H1 (cell line): ENCODE results near the gene LTN1. TPM values are rescaled to one million over a fixed set of nuclear protein-coding genes. Genes with fewer than 3 reads are reported as not detected.

ENCODE experiments used
- BACH1 ChIP-seq: IDR thresholded peaks from 2 replicates; pipeline ENCODE4 v1.6.1; 2012; ENCODE audit warnings: low read length, improper control_type of control experiment
- BRCA1 ChIP-seq: IDR thresholded peaks from 2 replicates; pipeline ENCODE4 v1.6.1; 2012; ENCODE audit warnings: low read depth, low read length, improper control_type of control experiment
- CHD7 ChIP-seq: fragments of 300-600 bp; sonication (generic); IDR thresholded peaks from 2 replicates; pipeline ENCODE4 v1.7.1; 2012; ENCODE audit warnings: low read length, moderate library complexity, mild to moderate bottlenecking, inconsistent platforms; ENCODE audit not compliant: insufficient replicate concordance
- KDM5A ChIP-seq: fragments of 200-600 bp; IDR thresholded peaks from 2 replicates; pipeline ENCODE4 v1.7.1; 2012; ENCODE audit warnings: mild to moderate bottlenecking, low read length, inconsistent platforms, mixed read lengths
- MAFK ChIP-seq: IDR thresholded peaks from 2 replicates; pipeline ENCODE4 v1.6.1; 2012; ENCODE audit warnings: low read depth, mild to moderate bottlenecking, improper control_type of control experiment, low read length
- NANOG ChIP-seq: IDR thresholded peaks from 2 replicates; pipeline ENCODE4 v1.6.1; 2011; ENCODE audit warnings: low read length, low read depth, mild to moderate bottlenecking, inconsistent platforms; ENCODE audit not compliant: insufficient read depth, poor library complexity, severe bottlenecking
- RFX5 ChIP-seq: IDR thresholded peaks from 2 replicates; pipeline ENCODE4 v1.6.1; 2011; ENCODE audit warnings: low read depth, low read length, improper control_type of control experiment, borderline replicate concordance
- SIRT6 ChIP-seq: IDR thresholded peaks from one replicate; pipeline ENCODE4 v1.7.1; 2012; ENCODE audit warnings: low read length, inconsistent platforms
- SP1 ChIP-seq: IDR thresholded peaks from 2 replicates; pipeline ENCODE4 v1.6.1; 2011; ENCODE audit warnings: low read depth, low read length
- SRF ChIP-seq: IDR thresholded peaks from 2 replicates; pipeline ENCODE4 v1.6.1; 2011; ENCODE audit warnings: mild to moderate bottlenecking, low read depth, low read length, moderate library complexity
- TBP ChIP-seq: IDR thresholded peaks from 2 replicates; pipeline ENCODE4 v1.6.1; 2011; ENCODE audit warnings: low read depth, low read length, improper control_type of control experiment
- polyA plus RNA-seq, 7 experiments: library from polyadenylated mRNA; depleted of rRNA in 3 of 7; stranded (reverse) in 5 of 7; unstranded in 2 of 7; fragments of >200 nt in 5 of 7; fragments of 200-250 nt in 2 of 7; gene quantifications; 1 replicate in 5 of 7; 2 replicates in 1 of 7; 4 replicates in 1 of 7; pipeline versions ENCODE4 v1.2.1 to v1.2.3, GENCODE V29; 2011 to 2013; ENCODE audit warnings: missing spikeins in 2 of 7, mixed read lengths in 2 of 7
- total RNA-seq: library from RNA; stranded (reverse); fragmentation: NEBNext Ultra II Directional; extraction: Animal tissue kit (Norgen Biotek cat#: 25700); gene quantifications from 2 replicates; pipeline ENCODE4 v1.2.1, GENCODE V29; 2021

Gene LTN1
- total and polyA plus RNA-seq, 2 of the 8 experiments (the other 6 are each of a cell fraction or from before 2014, with no cell fraction given) = 3.2 to 23.5 TPM

DNA sequence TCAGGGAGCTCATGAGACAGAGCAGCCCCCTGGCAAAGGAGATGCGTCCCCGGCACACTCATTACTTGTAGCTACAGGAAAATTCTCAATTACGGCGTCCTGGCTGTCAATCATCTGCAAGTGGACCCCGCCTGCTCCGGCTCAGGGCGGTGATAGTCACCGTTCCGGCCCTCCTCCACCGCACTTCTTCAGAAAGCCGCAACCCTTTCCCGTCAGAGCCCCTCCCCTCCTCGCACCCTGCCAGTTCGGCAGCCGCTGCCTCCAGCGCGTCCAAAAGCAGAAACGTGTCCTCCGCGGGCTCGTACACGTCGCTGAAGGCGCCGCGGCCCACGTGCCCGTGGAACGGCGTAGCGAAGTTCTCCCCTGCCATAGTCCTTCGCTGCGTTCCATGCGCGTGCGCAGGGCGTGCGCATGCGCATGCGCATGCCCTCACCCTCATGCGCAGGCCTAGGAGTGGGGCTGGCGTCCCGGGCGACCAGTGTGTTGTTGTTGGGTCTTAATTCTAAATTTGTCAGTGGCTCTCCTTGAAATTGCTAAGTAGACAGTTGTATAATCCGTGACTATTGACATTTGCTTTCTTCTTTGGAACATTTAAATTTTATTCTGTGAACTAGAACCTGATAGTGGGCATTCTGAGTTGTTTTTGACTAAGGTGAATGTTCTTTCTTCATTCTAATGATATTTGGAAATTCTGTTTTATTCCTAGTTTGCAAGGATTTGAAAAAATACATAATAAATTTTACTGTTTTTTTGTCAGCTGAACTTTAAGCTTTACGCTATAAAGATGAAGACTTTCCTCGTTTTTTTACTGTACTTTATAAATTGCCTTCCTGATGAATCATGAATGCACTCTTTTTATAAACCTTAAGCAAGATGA is 107.5 kb downstream of the LTN1 start (continued):
- TF ChIP-seq CHD7 = no peak
- no peak for TF ChIP-seq SP1
- TF ChIP-seq BRCA1 = no peak
- TF ChIP-seq MAFK = no peak
- TF ChIP-seq BACH1 = peak; percentile 69; the same call in 1 of the 2 replicates
- TF ChIP-seq SRF = no peak
- no peak for TF ChIP-seq KDM5A
- peak; percentile 36 for TF ChIP-seq NANOG
- TF ChIP-seq TBP = peak; percentile 49
- no peak for TF ChIP-seq SIRT6
- no peak for TF ChIP-seq RFX5
